T-helper 2 cell treated with Interferon-gamma antibody and Interleukin-4, amounts not matched to agents 100 ng/mL and 5 ng/mL, for 36 hours (primary cell): Measurements from ENCODE around the gene ALDOA. TPM values are rescaled to one million over a fixed set of nuclear protein-coding genes. Genes with fewer than 3 reads are reported as not detected.
"Not testable (repeated sequence)": the region's sequence is repeated elsewhere in the genome, so short reads cannot be mapped to it uniquely, and the experiment has no call there.

Experiments used
- intact Hi-C: fragments of 100-400 bp; cut with micrococcal nuclease; formaldehyde crosslinking; loops from one replicate; pipeline ENCODE4 v1.15.1; 2023
- total RNA-seq: library from RNA; stranded (reverse); gene quantifications from 2 replicates; pipeline ENCODE4 v1.2.3, GENCODE V29; 2022

The ALDOA gene
- total RNA-seq = 1,452 and 1,473 TPM in 2 replicates

GRCh38 chr16:30065102-30065942 is at the start of gene ALDOA:
Gene ALDOA (plus strand): TSS chr16:30065760. CDS start chr16:30066898, 1,138 bp downstream.
- intact Hi-C loops = loop anchor here (1.0 to 10.0 kb wide), 8 partner anchors 10 to 502 kb away; partner anchors contain the start of genes MAPK3, PPP4C, TBC1D10B and YPEL3

- intact Hi-C loops = no loop called here
Measured at GRCh38 chr16:30016555-30017276, 48.8 kb upstream of the ALDOA start.

GRCh38 chr16:30017277-30017656 is 48.3 kb upstream of the ALDOA start:
- intact Hi-C loops = no loop called here

- intact Hi-C loops = not testable (repeated sequence)
Measured at GRCh38 chr16:30017937-30018336, 47.6 kb upstream of the ALDOA start.

- intact Hi-C loops = no loop called here
Measured at GRCh38 chr16:30018731-30019158, 46.8 kb upstream of the ALDOA start.

- intact Hi-C loops = no loop called here
Measured at GRCh38 chr16:30022887-30023286, 42.7 kb upstream of the ALDOA start, which contains the start of gene C16orf92. Gene C16orf92 (plus strand): TSS chr16:30023198. CDS start chr16:30023341, 143 bp downstream.

GRCh38 chr16:30023586-30023985 is 42.0 kb upstream of the ALDOA start:
- intact Hi-C loops = no loop called here

GRCh38 chr16:30024451-30024850 is 41.1 kb upstream of the ALDOA start:
- intact Hi-C loops = no loop called here

GRCh38 chr16:30025156-30025555 is 40.4 kb upstream of the ALDOA start:
- intact Hi-C loops = no loop called here

GRCh38 chr16:30025574-30025973 is 40.0 kb upstream of the ALDOA start:
- intact Hi-C loops = no loop called here

- intact Hi-C loops = no loop called here
Measured at GRCh38 chr16:30026449-30026848, 39.1 kb upstream of the ALDOA start.

GRCh38 chr16:30027588-30028437 is 37.7 kb upstream of the ALDOA start:
- intact Hi-C loops = no loop called here

GRCh38 chr16:30028438-30029076 is 37.0 kb upstream of the ALDOA start:
- intact Hi-C loops = no loop called here

- intact Hi-C loops = no loop called here
Measured at GRCh38 chr16:30030011-30030685, 35.4 kb upstream of the ALDOA start.

GRCh38 chr16:30030841-30031413 is 34.6 kb upstream of the ALDOA start, which contains the start of gene TLCD3B:
Gene TLCD3B (minus strand): TSS chr16:30031271. CDS start chr16:30030527, 744 bp downstream.
- intact Hi-C loops = no loop called here

- intact Hi-C loops = no loop called here
Measured at GRCh38 chr16:30031477-30031918, 34.1 kb upstream of the ALDOA start.

- intact Hi-C loops = no loop called here
Measured at GRCh38 chr16:30032083-30032819, 33.3 kb upstream of the ALDOA start.

- intact Hi-C loops = no loop called here
Measured at GRCh38 chr16:30033270-30033669, 32.3 kb upstream of the ALDOA start.

- intact Hi-C loops = no loop called here
Measured at GRCh38 chr16:30040221-30040620, 25.3 kb upstream of the ALDOA start.
